H1 (cell line): Measurements from ENCODE around the gene ADAMTS6. TPM values are rescaled to one million over a fixed set of nuclear protein-coding genes. Genes with fewer than 3 reads are reported as not detected.

Experiments
- CTCF ChIA-PET: fragments of 300-600 bp; sonication (Branson Sonifier 250); formaldehyde crosslinking; loops from one replicate; lab custom pipeline; 2021; ENCODE audit not compliant: partially characterized antibody; lab: Charles Lee
- POLR2A ChIA-PET: fragments of 300-600 bp; sonication (Branson Sonifier 250); formaldehyde crosslinking; loops from one replicate; lab custom pipeline; 2021; ENCODE audit warnings: inconsistent platforms; ENCODE audit not compliant: partially characterized antibody; lab: Charles Lee
- DNase-seq, 2 experiments: peaks; one replicate each; pipeline versions ENCODE4 v3.0.0 to v3.0.0-alpha.2; 2010 to 2022; ENCODE audit warnings: low spot score in 2 of 2, low read depth in 1 of 2, mixed read lengths in 1 of 2
- FAIRE-seq: peaks from 2 replicates; lab custom pipeline; 2011; peaks lifted over from hg19 to GRCh38; lab: Jason Lieb, UNC
- H2AFZ ChIP-seq: 2 replicates; pipeline ENCODE4 v1.8.1; 2012; ENCODE audit warnings: low read length, inconsistent platforms
- H2AK5ac ChIP-seq: 2 replicates; pipeline ENCODE4 v1.6.1; 2013; ENCODE audit warnings: low read depth, low read length
- H2BK120ac ChIP-seq: replicated peaks from 2 replicates; pipeline ENCODE3; 2013; ENCODE audit warnings: low read depth, low read length, inconsistent platforms
- H2BK12ac ChIP-seq: 2 replicates; pipeline ENCODE4 v1.6.1; 2013; ENCODE audit warnings: low read depth, low read length
- H2BK15ac ChIP-seq: 2 replicates; pipeline ENCODE4 v1.6.1; 2013; ENCODE audit warnings: low read length
- H2BK20ac ChIP-seq: 2 replicates; pipeline ENCODE4 v1.6.1; 2013; ENCODE audit warnings: low read length
- H2BK5ac ChIP-seq: 2 replicates; pipeline ENCODE4 v1.6.1; 2013; ENCODE audit warnings: low read depth, low read length
- H3K14ac ChIP-seq: 2 replicates; pipeline ENCODE4 v1.6.1; 2013; ENCODE audit warnings: inconsistent platforms; ENCODE audit not compliant: insufficient read length
- H3K18ac ChIP-seq: 2 replicates; pipeline ENCODE4 v1.6.1; 2013; ENCODE audit warnings: low read length; ENCODE audit errors: extremely low read depth
- H3K23ac ChIP-seq: 2 replicates; pipeline ENCODE4 v1.6.1; 2013; ENCODE audit warnings: inconsistent platforms; ENCODE audit not compliant: insufficient read length
- H3K23me2 ChIP-seq: 2 replicates; pipeline ENCODE4 v1.6.1; 2013; ENCODE audit warnings: low read depth, low read length
- H3K27ac ChIP-seq: 2 replicates; pipeline ENCODE4 v1.6.1; 2011; ENCODE audit warnings: low read depth, low read length, inconsistent platforms
- H3K27me3 ChIP-seq, 4 experiments: replicated peaks in 1 of 4; 1 replicate in 1 of 4; 2 replicates in 3 of 4; pipeline versions ENCODE4 v1.6.1 to v1.8.1; 2011 to 2013; ENCODE audit warnings: low read length in 3 of 4, mild to moderate bottlenecking in 3 of 4, inconsistent platforms in 2 of 4, mixed read lengths in 2 of 4, moderate library complexity in 1 of 4; ENCODE audit not compliant: control insufficient read depth in 3 of 4, insufficient read depth in 3 of 4; ENCODE audit errors: extremely low read depth in 1 of 4
- H3K36me3 ChIP-seq, 4 experiments: 2 replicates each; pipeline versions ENCODE4 v1.6.1 to v1.8.1; 2011 to 2013; ENCODE audit warnings: mild to moderate bottlenecking in 4 of 4, low read length in 3 of 4, moderate library complexity in 2 of 4, control low read depth in 1 of 4, inconsistent platforms in 1 of 4; ENCODE audit not compliant: insufficient read depth in 4 of 4, control insufficient read depth in 2 of 4
- H3K4ac ChIP-seq: replicated peaks from 2 replicates; pipeline ENCODE3; 2013; ENCODE audit warnings: low read length, low read depth, mixed read lengths, inconsistent platforms; ENCODE audit not compliant: insufficient read length
- H3K4me1 ChIP-seq, 4 experiments: replicated peaks in 1 of 4; 1 replicate in 1 of 4; 2 replicates in 3 of 4; pipeline versions ENCODE4 v1.6.1 to v1.8.1; 2011 to 2013; ENCODE audit warnings: low read length in 3 of 4, inconsistent platforms in 2 of 4, mixed read lengths in 1 of 4; ENCODE audit not compliant: insufficient read depth in 4 of 4, control insufficient read depth in 3 of 4
- H3K4me2 ChIP-seq, 2 experiments: 2 replicates each; pipeline versions ENCODE4 v1.6.1 to v1.8.1; 2011 to 2013; ENCODE audit warnings: low read depth in 2 of 2, low read length in 2 of 2, control low read depth in 1 of 2, inconsistent platforms in 1 of 2, mild to moderate bottlenecking in 1 of 2; ENCODE audit not compliant: insufficient read depth in 1 of 2
- H3K4me3 ChIP-seq, 4 experiments: fragments of 200-600, 300-600 bp in 1 of 4; sonication (generic), shearing (Covaris generic), sonication (Bioruptor Twin) in 1 of 4; 2 replicates each; pipeline versions ENCODE4 v1.5.1 to v1.8.1; 2011 to 2016; ENCODE audit warnings: low read length in 4 of 4, low read depth in 3 of 4, control low read depth in 2 of 4, inconsistent platforms in 2 of 4, mild to moderate bottlenecking in 2 of 4, mixed read lengths in 1 of 4, moderate library complexity in 1 of 4; ENCODE audit not compliant: insufficient read depth in 2 of 4; ENCODE audit errors: extremely low read depth in 1 of 4
- H3K56ac ChIP-seq: replicated peaks from 2 replicates; pipeline ENCODE3; 2013; ENCODE audit warnings: low read depth, mild to moderate bottlenecking, mixed read lengths, low read length, inconsistent platforms; ENCODE audit not compliant: insufficient read length
- H3K79me1 ChIP-seq: 2 replicates; pipeline ENCODE4 v1.6.1; 2013; ENCODE audit warnings: low read depth, low read length, control low read depth
- H3K79me2 ChIP-seq, 2 experiments: 2 replicates each; pipeline versions ENCODE4 v1.6.1 to v1.8.1; 2012 to 2013; ENCODE audit warnings: low read length in 2 of 2, mild to moderate bottlenecking in 2 of 2, inconsistent platforms in 1 of 2; ENCODE audit not compliant: insufficient read depth in 2 of 2, control insufficient read depth in 1 of 2
- H3K9ac ChIP-seq, 4 experiments: replicated peaks in 1 of 4; 1 replicate in 1 of 4; 2 replicates in 3 of 4; pipeline versions ENCODE4 v1.6.1 to v1.8.1; 2011 to 2013; ENCODE audit warnings: low read depth in 3 of 4, low read length in 3 of 4, control low read depth in 2 of 4, mild to moderate bottlenecking in 2 of 4, moderate library complexity in 2 of 4, inconsistent platforms in 1 of 4; ENCODE audit errors: extremely low read depth in 1 of 4
- H3K9me3 ChIP-seq, 2 experiments: 2 replicates each; pipeline versions ENCODE4 v1.6.1 to v1.8.1; 2012 to 2013; ENCODE audit warnings: mild to moderate bottlenecking in 2 of 2, moderate library complexity in 2 of 2, control low read depth in 1 of 2, inconsistent platforms in 1 of 2, low read depth in 1 of 2, low read length in 1 of 2, mixed read lengths in 1 of 2; ENCODE audit not compliant: insufficient read depth in 2 of 2
- H4K20me1 ChIP-seq, 2 experiments: replicated peaks in 1 of 2; 2 replicates each; pipeline versions ENCODE3 to v1.8.1; 2011 to 2013; ENCODE audit warnings: inconsistent platforms in 2 of 2, low read length in 2 of 2, mild to moderate bottlenecking in 1 of 2; ENCODE audit not compliant: insufficient read depth in 2 of 2, control insufficient read depth in 1 of 2
- H4K5ac ChIP-seq: 2 replicates; pipeline ENCODE4 v1.6.1; 2013; ENCODE audit warnings: low read length, low read depth, mixed read lengths, inconsistent platforms; ENCODE audit not compliant: insufficient read length
- H4K8ac ChIP-seq: 2 replicates; pipeline ENCODE4 v1.8.0; 2013; ENCODE audit warnings: mild to moderate bottlenecking, moderate library complexity, low read length, inconsistent platforms; ENCODE audit not compliant: insufficient read depth; ENCODE audit errors: extremely low read depth
- H4K91ac ChIP-seq: replicated peaks from 2 replicates; pipeline ENCODE3; 2013; ENCODE audit warnings: low read length, mixed read lengths, inconsistent platforms; ENCODE audit not compliant: insufficient read length
- BACH1 ChIP-seq: IDR thresholded peaks from 2 replicates; pipeline ENCODE4 v1.6.1; 2012; ENCODE audit warnings: low read length, improper control_type of control experiment
- CBX5 ChIP-seq: fragments of 300-800, 300-1000 bp; sonication (generic); IDR thresholded peaks from 2 replicates; pipeline ENCODE4 v1.7.1; 2016; ENCODE audit warnings: antibody characterized with exemption, low read length, low read depth
- CHD1 ChIP-seq: IDR thresholded peaks from 2 replicates; pipeline ENCODE4 v1.6.1; 2012; ENCODE audit warnings: low read depth, low read length, improper control_type of control experiment
- FOSL1 ChIP-seq: IDR thresholded peaks from 2 replicates; pipeline ENCODE4 v1.6.1; 2011; ENCODE audit warnings: mild to moderate bottlenecking, low read depth, low read length, moderate library complexity; ENCODE audit not compliant: insufficient read depth
- GTF2F1 ChIP-seq: IDR thresholded peaks from 2 replicates; pipeline ENCODE4 v1.6.1; 2012; ENCODE audit warnings: low read depth, low read length, improper control_type of control experiment, borderline replicate concordance
- JUN ChIP-seq: IDR thresholded peaks from 2 replicates; pipeline ENCODE4 v1.6.1; 2011; ENCODE audit warnings: low read depth, mild to moderate bottlenecking, improper control_type of control experiment, low read length
- NANOG ChIP-seq: IDR thresholded peaks from 2 replicates; pipeline ENCODE4 v1.6.1; 2011; ENCODE audit warnings: low read length, low read depth, mild to moderate bottlenecking, inconsistent platforms; ENCODE audit not compliant: insufficient read depth, poor library complexity, severe bottlenecking
- TEAD4 ChIP-seq: IDR thresholded peaks from 2 replicates; pipeline ENCODE4 v1.6.1; 2012; ENCODE audit warnings: low read depth, low read length, inconsistent platforms, mixed read lengths
- ZNF274 ChIP-seq: IDR thresholded peaks from 2 replicates; pipeline ENCODE4 v1.7.0; 2012; ENCODE audit warnings: low read length, borderline replicate concordance; ENCODE audit errors: extremely low read depth
- WGBS, 2 experiments: shearing (Covaris generic) in 1 of 2; methylation state at CpG; one replicate each; pipeline versions ENCODE4 v1.1.6 to v1.1.7; 2013 to 2015; ENCODE audit warnings: low lambda C conversion rate in 2 of 2, mixed read lengths in 2 of 2, inconsistent platforms in 1 of 2, low coverage in 1 of 2, missing lambda C conversion rate in 1 of 2; ENCODE audit not compliant: insufficient replicate concordance in 2 of 2, insufficient coverage in 1 of 2, insufficient read length in 1 of 2; ENCODE audit errors: extremely low coverage in 1 of 2, missing lambda C conversion rate in 1 of 2; 5-methylcytosine and 5-hydroxymethylcytosine counted together
- polyA plus RNA-seq, 7 experiments: library from polyadenylated mRNA; depleted of rRNA in 3 of 7; stranded (reverse) in 5 of 7; unstranded in 2 of 7; fragments of >200 nt in 5 of 7; fragments of 200-250 nt in 2 of 7; gene quantifications; 1 replicate in 5 of 7; 2 replicates in 1 of 7; 4 replicates in 1 of 7; pipeline versions ENCODE4 v1.2.1 to v1.2.3, GENCODE V29; 2011 to 2013; ENCODE audit warnings: missing spikeins in 2 of 7, mixed read lengths in 2 of 7
- total RNA-seq: library from RNA; stranded (reverse); fragmentation: NEBNext Ultra II Directional; extraction: Animal tissue kit (Norgen Biotek cat#: 25700); gene quantifications from 2 replicates; pipeline ENCODE4 v1.2.1, GENCODE V29; 2021
- TF ChIP-seq, protein P1 (sequence below): IDR thresholded peaks from 2 replicates; pipeline ENCODE4 v1.6.1; 2011; ENCODE audit warnings: low read length, improper control_type of control experiment
- TF ChIP-seq, protein P2 (sequence below): IDR thresholded peaks from 2 replicates; pipeline ENCODE4 v1.6.1; 2012; ENCODE audit warnings: inconsistent platforms
- TF ChIP-seq, protein P3 (sequence below): IDR thresholded peaks from 2 replicates; pipeline ENCODE4 v1.6.1; 2012; ENCODE audit warnings: low read length, inconsistent platforms

The ADAMTS6 gene
- total and polyA plus RNA-seq, 2 of the 8 experiments (the other 6 are each of a cell fraction or from before 2014, with no cell fraction given): 0.74 to 2.4 TPM

- no peak overlapping the region for H2BK5ac ChIP-seq
- H3K14ac ChIP-seq: no peak overlapping the region
- H4K91ac ChIP-seq: no peak overlapping the region
- H2AFZ ChIP-seq: no peak overlapping the region
- no peaks in the 10 kb centered on the region for H3K23me2 ChIP-seq
- H3K9ac ChIP-seq: no peak overlapping the region
- no peak overlapping the region for H4K5ac ChIP-seq
- no peaks in the 10 kb centered on the region for H3K9me3 ChIP-seq
- H3K36me3 ChIP-seq: no peaks in the 10 kb centered on the region
- H3K27me3 ChIP-seq: no peaks in the 10 kb centered on the region
- no peak overlapping the region for H2BK12ac ChIP-seq
- peak; percentile 24 for FAIRE-seq
- H3K56ac ChIP-seq: no peak overlapping the region
- H4K20me1 ChIP-seq: no peaks in the 10 kb centered on the region
- no peak overlapping the region for H3K18ac ChIP-seq
- ChIA-PET POLR2A (no interaction called here), CTCF (interaction anchor here (1.2 to 1.6 kb wide), 2 partner anchors 22 to 23 kb away, joined by 4 to 5 read pairs; partner anchors contain the start of gene ADAMTS6)
- no peak for DNase-seq
- H3K79me2 ChIP-seq: no peaks in the 10 kb centered on the region
- H2BK20ac ChIP-seq: no peak overlapping the region
- no peak overlapping the region for H3K4ac ChIP-seq
- no peak overlapping the region for H2BK120ac ChIP-seq
- H3K23ac ChIP-seq: no peak overlapping the region
- H2AK5ac ChIP-seq: no peak overlapping the region
- H3K79me1 ChIP-seq: no peaks in the 10 kb centered on the region
- no peaks in the 10 kb centered on the region for H3K4me1 ChIP-seq
- H3K4me2 ChIP-seq: no peak overlapping the region
- H2BK15ac ChIP-seq: no peak overlapping the region
- H3K27ac ChIP-seq: no peak overlapping the region
- 90% methylated on average over 4 of the region's 4 CpGs; no CpG with 5 or more reads in 1 of the 2 experiments for WGBS, 2 experiments
- no peak overlapping the region for H3K4me3 ChIP-seq
- H4K8ac ChIP-seq: no peak overlapping the region
- TF ChIP-seq JUN (no peak), BACH1 (no peak), CBX5 (no peak), ZNF274 (no peak), CHD1 (no peak), TEAD4 (no peak), NANOG (no peak), GTF2F1 (no peak), FOSL1 (no peak)
- TF ChIP-seq, protein P1, sequence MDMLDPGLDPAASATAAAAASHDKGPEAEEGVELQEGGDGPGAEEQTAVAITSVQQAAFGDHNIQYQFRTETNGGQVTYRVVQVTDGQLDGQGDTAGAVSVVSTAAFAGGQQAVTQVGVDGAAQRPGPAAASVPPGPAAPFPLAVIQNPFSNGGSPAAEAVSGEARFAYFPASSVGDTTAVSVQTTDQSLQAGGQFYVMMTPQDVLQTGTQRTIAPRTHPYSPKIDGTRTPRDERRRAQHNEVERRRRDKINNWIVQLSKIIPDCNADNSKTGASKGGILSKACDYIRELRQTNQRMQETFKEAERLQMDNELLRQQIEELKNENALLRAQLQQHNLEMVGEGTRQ: no peak
- TF ChIP-seq, protein P2, sequence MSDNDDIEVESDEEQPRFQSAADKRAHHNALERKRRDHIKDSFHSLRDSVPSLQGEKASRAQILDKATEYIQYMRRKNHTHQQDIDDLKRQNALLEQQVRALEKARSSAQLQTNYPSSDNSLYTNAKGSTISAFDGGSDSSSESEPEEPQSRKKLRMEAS: no peak
- TF ChIP-seq, protein P3, sequence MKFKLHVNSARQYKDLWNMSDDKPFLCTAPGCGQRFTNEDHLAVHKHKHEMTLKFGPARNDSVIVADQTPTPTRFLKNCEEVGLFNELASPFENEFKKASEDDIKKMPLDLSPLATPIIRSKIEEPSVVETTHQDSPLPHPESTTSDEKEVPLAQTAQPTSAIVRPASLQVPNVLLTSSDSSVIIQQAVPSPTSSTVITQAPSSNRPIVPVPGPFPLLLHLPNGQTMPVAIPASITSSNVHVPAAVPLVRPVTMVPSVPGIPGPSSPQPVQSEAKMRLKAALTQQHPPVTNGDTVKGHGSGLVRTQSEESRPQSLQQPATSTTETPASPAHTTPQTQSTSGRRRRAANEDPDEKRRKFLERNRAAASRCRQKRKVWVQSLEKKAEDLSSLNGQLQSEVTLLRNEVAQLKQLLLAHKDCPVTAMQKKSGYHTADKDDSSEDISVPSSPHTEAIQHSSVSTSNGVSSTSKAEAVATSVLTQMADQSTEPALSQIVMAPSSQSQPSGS: no peak
These were observed 21.7 kb downstream of the ADAMTS6 start for GRCh38 chr5:65459995-65460394.
